ENCODE data around the gene SEC24D.

DNA sequence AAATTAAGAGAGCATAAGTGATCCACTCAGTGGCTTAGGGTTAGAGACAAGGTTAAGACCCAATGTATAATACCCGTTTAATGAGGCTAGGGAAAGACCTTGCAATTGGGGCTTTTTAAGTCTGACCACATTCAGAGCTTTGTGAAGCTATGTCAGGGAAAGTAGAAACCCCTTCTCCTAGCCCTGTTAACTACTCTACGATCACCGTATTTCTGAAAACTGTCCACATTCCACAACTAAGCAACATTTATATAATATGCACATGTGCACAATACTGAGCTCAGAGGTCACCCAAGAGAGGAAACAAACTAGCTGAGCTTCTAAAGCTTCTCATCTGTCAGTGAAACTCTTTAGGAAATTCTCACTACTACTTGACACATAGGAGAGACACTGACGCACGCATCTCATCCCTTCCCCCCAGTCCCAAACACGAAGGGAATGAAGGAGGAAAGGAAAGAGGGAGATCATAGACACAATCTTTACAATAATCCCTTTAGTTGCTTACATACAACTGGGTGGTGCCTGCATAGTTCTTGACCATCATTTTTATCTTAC is 94.5 kb downstream of the SEC24D start:
- TF ChIP-seq POLR2A (IDR thresholded peaks at IDR 0.05; ENCODE audit: low read length), result no peak
- TF ChIP-seq GATA1 (IDR thresholded peaks at IDR 0.05; ENCODE audit: low read depth, low read length), result no peak
